Inflammatory macrophage treated with lipopolysaccharide for 1 hour (primary cell): ENCODE results near the gene FBXO47.
"Not testable (repeated sequence)": the region's sequence is repeated elsewhere in the genome, so short reads cannot be mapped to it uniquely, and the experiment has no call there.

Experiments used
- DNase-seq, 2 donors: peaks; one replicate each; pipeline ENCODE4 v3.0.0-alpha.2; 2020 to 2022

Gene FBXO47

GRCh38 chr17:38980490-38981217, 13.5 kb upstream of the FBXO47 start:
- no peak for DNase-seq

- no peak for DNase-seq
Measured at GRCh38 chr17:38978180-38978579, 11.0 kb upstream of the FBXO47 start.

GRCh38 chr17:38976187-38976551, 9.0 kb upstream of the FBXO47 start:
- DNase-seq, result peak; percentile 16 to 29

GRCh38 chr17:38970804-38971203, 3.6 kb upstream of the FBXO47 start:
- DNase-seq, result no peak

GRCh38 chr17:38970128-38970527, 2.9 kb upstream of the FBXO47 start:
- DNase-seq, result no peak

- DNase-seq, result no peak
Measured at GRCh38 chr17:38969281-38969680, 2.1 kb upstream of the FBXO47 start.

- DNase-seq, result no peak
Measured at GRCh38 chr17:38961413-38961812, 5.8 kb downstream of the FBXO47 start.

- no peak for DNase-seq
Measured at GRCh38 chr17:38960402-38960801, 6.8 kb downstream of the FBXO47 start.

GRCh38 chr17:38959508-38959907, 7.7 kb downstream of the FBXO47 start:
- DNase-seq, result no peak

- no peak for DNase-seq
Measured at GRCh38 chr17:38958756-38959155, 8.4 kb downstream of the FBXO47 start.

GRCh38 chr17:38958326-38958725, 8.9 kb downstream of the FBXO47 start:
- DNase-seq, result no peak

- not testable (repeated sequence) for DNase-seq
Measured at GRCh38 chr17:38953800-38954199, 13.4 kb downstream of the FBXO47 start.

- no peak for DNase-seq
Measured at GRCh38 chr17:38947189-38947588, 20.0 kb downstream of the FBXO47 start.

GRCh38 chr17:38943607-38944006, 23.6 kb downstream of the FBXO47 start:
- peak; percentile 9 to 40 for DNase-seq

GRCh38 chr17:38942696-38943334, 24.4 kb downstream of the FBXO47 start:
- DNase-seq, result no peak

- no peak for DNase-seq
Measured at GRCh38 chr17:38940404-38940803, 26.8 kb downstream of the FBXO47 start.

- DNase-seq, result no peak
Measured at GRCh38 chr17:38939987-38940386, 27.2 kb downstream of the FBXO47 start.

GRCh38 chr17:38933962-38934361, 33.2 kb downstream of the FBXO47 start:
- DNase-seq, result not testable (repeated sequence)

- DNase-seq, result not testable (repeated sequence)
Measured at GRCh38 chr17:38930782-38931181, 36.4 kb downstream of the FBXO47 start.

- DNase-seq, result peak; percentile 78 to 85
Measured at GRCh38 chr17:38926293-38927070, 40.7 kb downstream of the FBXO47 start.

- DNase-seq, result no peak
Measured at GRCh38 chr17:38925263-38925995, 41.8 kb downstream of the FBXO47 start, which contains the start of gene LASP1NB. TSS of gene LASP1NB (plus strand) at chr17:38925614.

- no peak for DNase-seq
Measured at GRCh38 chr17:38922538-38923297, 44.5 kb downstream of the FBXO47 start.
